ENCODE results near the gene GRK5.

- TF ChIP-seq TAF1 (IDR thresholded peaks at IDR 0.05; ENCODE audit: low read depth, low read length), result no peak
- no peak for TF ChIP-seq POLR2AphosphoS5 (IDR thresholded peaks at IDR 0.05; ENCODE audit: low read depth, low read length)
These were observed 49.5 kb downstream of the GRK5 start for GRCh38 chr10:119256897-119257296.
